Measurements from ENCODE around the gene PNMA8C.
A peak's percentile ranks its signal among the peaks of the same experiment; 100 is the strongest.

The PNMA8C gene

GRCh38 chr19:46411088-46411924 is 17.4 kb downstream of the PNMA8C start (continued):
- TF ChIP-seq, protein P1, sequence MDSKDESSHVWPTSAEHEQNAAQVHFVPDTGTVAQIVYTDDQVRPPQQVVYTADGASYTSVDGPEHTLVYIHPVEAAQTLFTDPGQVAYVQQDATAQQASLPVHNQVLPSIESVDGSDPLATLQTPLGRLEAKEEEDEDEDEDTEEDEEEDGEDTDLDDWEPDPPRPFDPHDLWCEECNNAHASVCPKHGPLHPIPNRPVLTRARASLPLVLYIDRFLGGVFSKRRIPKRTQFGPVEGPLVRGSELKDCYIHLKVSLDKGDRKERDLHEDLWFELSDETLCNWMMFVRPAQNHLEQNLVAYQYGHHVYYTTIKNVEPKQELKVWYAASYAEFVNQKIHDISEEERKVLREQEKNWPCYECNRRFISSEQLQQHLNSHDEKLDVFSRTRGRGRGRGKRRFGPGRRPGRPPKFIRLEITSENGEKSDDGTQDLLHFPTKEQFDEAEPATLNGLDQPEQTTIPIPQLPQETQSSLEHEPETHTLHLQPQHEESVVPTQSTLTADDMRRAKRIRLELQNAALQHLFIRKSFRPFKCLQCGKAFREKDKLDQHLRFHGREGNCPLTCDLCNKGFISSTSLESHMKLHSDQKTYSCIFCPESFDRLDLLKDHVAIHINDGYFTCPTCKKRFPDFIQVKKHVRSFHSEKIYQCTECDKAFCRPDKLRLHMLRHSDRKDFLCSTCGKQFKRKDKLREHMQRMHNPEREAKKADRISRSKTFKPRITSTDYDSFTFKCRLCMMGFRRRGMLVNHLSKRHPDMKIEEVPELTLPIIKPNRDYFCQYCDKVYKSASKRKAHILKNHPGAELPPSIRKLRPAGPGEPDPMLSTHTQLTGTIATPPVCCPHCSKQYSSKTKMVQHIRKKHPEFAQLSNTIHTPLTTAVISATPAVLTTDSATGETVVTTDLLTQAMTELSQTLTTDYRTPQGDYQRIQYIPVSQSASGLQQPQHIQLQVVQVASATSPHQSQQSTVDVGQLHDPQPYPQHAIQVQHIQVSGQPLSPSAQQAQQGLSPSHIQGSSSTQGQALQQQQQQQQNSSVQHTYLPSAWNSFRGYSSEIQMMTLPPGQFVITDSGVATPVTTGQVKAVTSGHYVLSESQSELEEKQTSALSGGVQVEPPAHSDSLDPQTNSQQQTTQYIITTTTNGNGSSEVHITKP (tag by site-specific recombination; IDR thresholded peaks at IDR 0.05): no peak
- TF ChIP-seq ZNF266 (tag by site-specific recombination; IDR thresholded peaks at IDR 0.05; ENCODE audit: low read depth) (no peak), ZSCAN18 (tag by site-specific recombination; IDR thresholded peaks at IDR 0.05) (no peak), ZNF624 (tag by site-specific recombination; IDR thresholded peaks at IDR 0.05) (no peak), ZNF571 (tag by site-specific recombination; IDR thresholded peaks at IDR 0.05) (no peak), ZFHX2 (tag by site-specific recombination; conservative IDR thresholded peaks at IDR 0.05) (peak; percentile 78), SP3 (tag by site-specific recombination; IDR thresholded peaks at IDR 0.05) (peak; percentile 23; the same call in 1 of the 2 replicates)

- Histone ChIP-seq H3K4me1 (ENCODE audit: control insufficient read depth, insufficient read depth, low read length) (peaks cover 20% of the 10 kb centered on the region), H3K4me3 (ENCODE audit: low read depth, low read length) (no peak overlapping the region), H3K27ac (ENCODE audit: extremely low read depth, low read depth, low read length) (no peak overlapping the region), H3K36me3 (ENCODE audit: control insufficient read depth in 2 of 2, insufficient read depth in 1 of 2, low read length in 2 of 2) (peaks cover 0 to 24% of the 10 kb centered on the region in 2 experiments; a peak in 2 of 3 replicates), H3K9me3 (ENCODE audit: control insufficient read depth, insufficient read depth, low read depth, low read length) (no peaks in the 10 kb centered on the region)
- POLR2A ChIA-PET: no interaction called here
- TF ChIP-seq ZNF26 (tag by site-specific recombination; IDR thresholded peaks at IDR 0.05) (no peak), YY2 (tag by site-specific recombination; IDR thresholded peaks at IDR 0.05) (no peak), ZBTB20 (tag by site-specific recombination; IDR thresholded peaks at IDR 0.05) (peak; percentile 69), ZNF140 (tag by site-specific recombination; IDR thresholded peaks at IDR 0.05) (no peak), ZNF169 (tag by site-specific recombination; IDR thresholded peaks at IDR 0.05) (no peak), ZNF660 (tag by site-specific recombination; IDR thresholded peaks at IDR 0.05) (no peak), ZNF623 (tag by site-specific recombination; IDR thresholded peaks at IDR 0.05) (no peak), MZF1 (tag by site-specific recombination; IDR thresholded peaks at IDR 0.05; ENCODE audit: borderline replicate concordance) (no peak), ZNF555 (tag by site-specific recombination; conservative IDR thresholded peaks at IDR 0.05) (no peak), PRDM6 (tag by site-specific recombination; IDR thresholded peaks at IDR 0.05) (no peak), ZNF571 (tag by site-specific recombination; IDR thresholded peaks at IDR 0.05) (no peak), ZNF121 (tag by site-specific recombination; IDR thresholded peaks at IDR 0.05) (peak; percentile 80)
- TF ChIP-seq, protein P2, sequence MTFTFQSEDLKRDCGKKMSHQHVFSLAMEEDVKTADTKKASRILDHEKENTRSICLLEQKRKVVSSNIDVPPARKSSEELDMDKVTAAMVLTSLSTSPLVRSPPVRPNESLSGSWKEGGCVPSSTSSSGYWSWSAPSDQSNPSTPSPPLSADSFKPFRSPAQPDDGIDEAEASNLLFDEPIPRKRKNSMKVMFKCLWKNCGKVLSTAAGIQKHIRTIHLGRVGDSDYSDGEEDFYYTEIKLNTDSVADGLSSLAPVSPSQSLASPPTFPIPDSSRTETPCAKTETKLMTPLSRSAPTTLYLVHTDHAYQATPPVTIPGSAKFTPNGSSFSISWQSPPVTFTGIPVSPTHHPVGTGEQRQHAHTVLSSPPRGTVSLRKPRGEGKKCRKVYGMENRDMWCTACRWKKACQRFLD (tag by site-specific recombination; IDR thresholded peaks at IDR 0.05): no peak
- CTCF ChIA-PET: interaction anchor here (0.6 to 2.6 kb wide), 6 partner anchors 9 to 120 kb away, joined by 3 to 17 read pairs (median 4); no protein-coding TSS in a partner anchor
These were observed 18.3 kb downstream of the PNMA8C start for GRCh38 chr19:46410205-46411087.

All from HEK293 (cell line).